Nucleus accumbens (tissue), 56 donors: ENCODE measurements around the gene IER5.
"Not testable (repeated sequence)": the region's sequence is repeated elsewhere in the genome, so short reads cannot be mapped to it uniquely, and the experiment has no call there.

ENCODE experiments used
- DNase-seq, 56 donors: peaks; one replicate each; lab custom pipeline; 2025; lab: John Stamatoyannopoulos, UW

Gene IER5

DNA sequence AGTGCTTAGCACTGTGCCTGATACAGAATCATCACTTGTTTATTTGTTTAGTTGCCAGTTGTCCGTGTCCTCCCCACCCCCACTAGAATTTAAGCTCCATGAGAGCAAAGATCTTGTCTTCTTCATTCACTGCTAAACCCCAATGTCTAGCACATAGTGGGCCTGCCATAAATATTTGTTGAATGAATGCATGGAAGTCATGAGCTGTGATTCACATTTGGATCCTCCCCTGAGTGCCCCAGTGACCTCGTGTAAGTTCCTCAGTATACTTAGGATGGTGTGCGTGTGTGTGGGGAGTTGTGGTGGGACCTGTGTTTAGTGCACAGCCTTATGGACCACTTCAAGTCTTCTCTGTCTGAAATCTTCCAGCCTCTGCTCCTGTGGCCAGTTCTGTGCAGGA lies 23.1 kb downstream of the IER5 start:
- DNase-seq: no peak

DNA sequence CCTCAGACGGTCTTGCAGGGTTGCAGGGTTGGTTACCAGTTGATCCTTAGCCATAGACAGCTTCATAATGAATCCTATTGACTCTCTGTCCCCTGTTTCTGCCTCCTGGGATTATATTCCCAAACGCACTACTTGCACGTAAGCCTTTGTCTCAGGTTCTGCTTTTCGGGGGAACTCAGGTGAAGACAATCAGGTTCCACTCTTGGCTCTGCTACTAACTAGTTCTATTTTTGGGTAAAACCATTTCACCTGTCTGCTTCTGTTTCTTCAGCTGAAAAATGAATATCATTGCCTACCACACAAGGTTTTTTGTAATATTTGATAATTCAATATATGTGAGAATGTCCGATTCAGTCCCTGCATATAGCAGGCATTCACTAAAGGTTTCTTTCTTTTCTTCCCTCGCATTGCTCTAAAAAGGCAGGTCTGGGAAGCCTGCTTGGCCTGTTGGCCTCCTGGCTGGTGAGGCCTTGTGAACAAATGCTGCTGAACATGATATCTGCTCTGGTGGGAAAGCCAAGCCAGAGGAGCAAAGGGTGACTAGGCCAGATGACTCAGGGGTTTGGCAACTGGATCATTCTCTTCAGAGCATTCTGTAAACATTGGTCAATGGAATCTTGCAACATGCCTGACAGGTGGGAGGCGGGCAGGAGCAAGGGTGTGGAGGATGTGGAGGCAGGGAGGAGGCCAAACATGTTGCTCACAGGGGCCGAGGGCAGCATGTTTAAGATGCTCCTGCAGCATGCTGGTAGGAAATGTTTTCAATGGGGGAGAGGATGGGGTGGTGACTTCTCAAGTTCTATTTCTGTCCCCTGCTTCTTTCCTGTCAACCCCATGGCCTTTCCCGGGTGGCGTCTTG lies 23.8 kb downstream of the IER5 start:
- no peak for DNase-seq

DNA sequence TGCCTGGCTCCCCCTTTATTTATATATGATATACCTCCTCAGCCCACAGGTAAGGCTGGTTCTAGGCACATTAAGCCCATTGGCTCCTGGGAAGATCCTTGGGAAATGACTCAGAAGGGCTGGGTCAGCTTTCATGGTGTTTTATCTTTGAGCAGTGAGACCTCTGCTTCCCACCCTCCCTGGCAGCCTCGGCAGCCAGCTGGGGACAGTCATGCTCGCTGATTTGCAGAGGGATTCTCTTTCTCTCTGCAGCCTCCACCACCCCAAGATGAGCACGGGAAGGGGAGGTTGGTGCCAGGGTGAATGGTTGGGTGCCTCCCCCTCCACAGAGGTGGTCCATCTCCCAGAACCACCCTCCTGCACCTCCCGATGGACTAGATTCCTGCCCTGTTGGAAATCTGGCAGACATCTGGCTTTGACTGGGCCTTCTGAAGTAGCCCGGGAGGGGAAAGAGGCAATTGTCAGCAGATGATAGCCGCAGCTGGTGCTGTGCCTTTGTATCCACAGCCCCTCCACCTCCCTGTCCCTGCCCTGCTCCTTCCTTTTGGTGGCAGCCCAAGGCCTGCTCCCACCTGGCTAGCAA lies 24.6 kb downstream of the IER5 start:
- DNase-seq: no peak

DNA sequence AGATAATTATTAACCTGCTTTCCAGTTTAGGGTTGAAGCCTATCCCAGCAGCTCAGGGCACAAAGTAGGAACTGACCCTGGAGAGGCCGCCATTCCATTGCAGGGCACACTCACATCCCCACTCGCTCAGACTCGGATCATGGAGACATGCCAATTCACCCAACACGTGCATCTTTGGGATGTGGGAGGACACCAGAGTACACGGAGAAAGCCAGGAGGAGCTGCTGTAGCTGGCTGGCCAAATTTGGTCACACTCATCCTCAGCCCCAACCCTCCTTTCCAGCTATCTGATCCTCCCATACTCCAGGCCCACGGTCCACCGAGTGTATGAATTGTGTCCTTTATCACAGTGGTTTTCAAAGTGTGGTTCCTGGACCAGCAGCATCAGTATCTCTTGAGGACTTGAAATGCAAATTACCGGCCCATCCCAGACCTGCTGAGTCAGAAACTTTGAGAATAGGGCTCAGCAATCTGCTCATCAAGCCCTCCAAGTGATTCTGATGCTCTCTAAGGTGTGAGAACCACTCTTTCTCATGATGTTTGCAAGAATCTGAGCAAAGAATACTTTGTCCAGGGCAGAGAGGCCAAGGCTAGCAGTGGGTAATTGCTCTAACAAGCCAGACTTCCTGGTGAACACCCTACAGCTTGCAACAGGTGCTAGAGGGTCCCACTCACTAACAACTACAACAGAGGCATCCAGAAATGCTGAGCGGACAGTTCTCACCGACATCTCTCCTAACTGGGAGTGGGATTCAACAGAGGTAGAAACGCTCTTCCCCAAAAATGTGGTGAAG lies 26.3 kb downstream of the IER5 start:
- no peak for DNase-seq

DNA sequence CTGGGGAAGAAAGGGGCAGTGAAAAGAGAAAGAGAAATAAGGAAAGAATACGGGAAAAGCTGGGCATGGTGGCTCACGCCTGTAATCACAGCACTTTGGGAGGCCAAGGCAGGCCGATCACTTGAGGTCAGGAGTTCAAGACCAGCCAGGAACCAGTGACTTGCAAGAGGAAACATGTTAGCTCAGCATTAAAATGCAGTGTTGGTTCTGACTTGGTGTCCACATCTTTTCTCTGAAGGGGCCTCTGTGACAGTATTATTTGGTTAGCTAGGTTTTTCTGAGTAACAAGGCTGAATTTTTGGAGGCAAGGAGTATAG lies 26.8 kb downstream of the IER5 start:
- no peak for DNase-seq

DNA sequence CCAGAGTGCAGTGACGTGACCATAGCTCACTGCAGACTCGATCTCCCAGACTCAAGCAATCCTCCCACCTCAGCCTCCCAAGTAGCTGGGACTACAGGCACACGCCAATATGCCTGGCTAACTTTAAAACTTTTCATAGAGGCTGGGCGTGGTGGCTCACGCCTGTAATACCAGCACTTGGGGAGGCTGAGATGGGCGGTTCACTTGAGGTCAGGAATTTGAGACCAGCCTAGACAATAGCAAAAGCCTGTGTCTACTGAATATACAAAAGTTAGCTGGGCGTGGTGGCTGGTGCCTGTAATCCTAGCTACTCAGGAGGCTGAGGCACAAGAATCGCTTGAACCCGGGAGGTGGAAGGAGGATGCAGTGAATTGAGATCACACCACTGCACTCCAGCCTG lies 27.5 kb downstream of the IER5 start:
- not testable (repeated sequence) for DNase-seq

DNA sequence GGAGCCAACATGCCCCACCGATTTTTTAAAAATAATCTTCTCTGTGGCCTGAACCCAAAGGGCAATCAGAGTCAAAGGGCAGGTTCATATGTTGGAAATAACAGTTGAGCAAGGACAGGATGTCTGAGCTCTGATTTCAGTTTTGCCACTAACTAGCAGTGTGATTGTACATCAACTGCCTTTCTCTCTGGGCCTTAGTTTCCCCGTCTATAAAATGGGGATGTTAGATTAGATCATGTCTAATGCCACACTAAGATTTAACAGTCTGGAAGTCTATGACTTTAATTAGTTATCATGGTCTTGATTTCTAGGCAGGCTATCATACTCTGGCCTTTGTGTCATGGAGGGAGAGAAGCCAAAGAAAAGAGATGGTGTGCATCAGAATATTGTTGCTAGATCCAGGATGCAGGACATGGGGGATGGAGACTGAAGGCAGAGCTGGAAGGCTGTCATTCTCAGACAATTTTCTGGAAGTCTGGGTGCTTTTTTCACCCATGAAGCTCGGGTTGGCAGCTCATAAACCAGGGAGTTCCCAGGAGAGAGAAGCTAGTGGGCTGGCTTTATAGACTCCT lies 28.4 kb downstream of the IER5 start:
- no peak for DNase-seq

DNA sequence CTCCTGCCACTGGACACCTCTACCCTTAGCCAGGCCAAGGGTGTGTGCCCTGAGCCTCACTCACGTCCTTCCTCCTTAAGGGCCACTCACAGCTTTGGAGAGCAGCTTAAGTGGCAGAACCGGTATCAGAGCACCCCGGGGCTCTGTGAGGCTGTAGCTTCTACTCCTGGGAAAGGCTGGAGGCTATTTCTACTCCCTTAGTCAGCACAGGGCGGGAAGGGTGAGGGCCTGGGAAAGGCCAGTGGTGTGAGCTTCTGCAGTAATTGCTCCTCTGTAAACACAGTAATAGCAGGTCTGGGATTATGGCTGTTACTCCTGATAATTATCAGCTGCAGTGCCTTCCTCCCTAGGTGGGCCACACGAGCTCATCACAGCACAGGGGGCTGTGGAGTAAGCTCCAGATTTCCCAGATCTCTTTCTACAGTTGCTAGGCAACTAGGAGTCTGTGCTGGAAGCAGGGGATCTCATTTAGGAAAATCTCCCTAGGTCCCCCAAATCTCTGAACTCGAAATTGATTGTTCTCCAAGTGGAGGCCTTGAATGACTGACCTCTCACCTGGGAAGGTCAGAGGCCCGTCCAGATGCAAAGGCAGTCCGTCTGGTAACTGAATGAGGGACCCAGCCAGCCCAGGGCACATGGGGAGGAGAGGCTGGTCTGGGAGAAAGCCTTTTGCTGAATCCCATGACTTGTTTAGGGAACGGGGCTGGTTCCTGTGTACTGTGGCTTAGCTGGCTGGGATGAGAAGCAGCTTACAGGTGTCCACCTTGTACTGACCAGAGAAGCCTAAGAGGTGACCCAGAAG lies 29.3 kb downstream of the IER5 start:
- peak in 1 of 56 donors; percentile 40 for DNase-seq

DNA sequence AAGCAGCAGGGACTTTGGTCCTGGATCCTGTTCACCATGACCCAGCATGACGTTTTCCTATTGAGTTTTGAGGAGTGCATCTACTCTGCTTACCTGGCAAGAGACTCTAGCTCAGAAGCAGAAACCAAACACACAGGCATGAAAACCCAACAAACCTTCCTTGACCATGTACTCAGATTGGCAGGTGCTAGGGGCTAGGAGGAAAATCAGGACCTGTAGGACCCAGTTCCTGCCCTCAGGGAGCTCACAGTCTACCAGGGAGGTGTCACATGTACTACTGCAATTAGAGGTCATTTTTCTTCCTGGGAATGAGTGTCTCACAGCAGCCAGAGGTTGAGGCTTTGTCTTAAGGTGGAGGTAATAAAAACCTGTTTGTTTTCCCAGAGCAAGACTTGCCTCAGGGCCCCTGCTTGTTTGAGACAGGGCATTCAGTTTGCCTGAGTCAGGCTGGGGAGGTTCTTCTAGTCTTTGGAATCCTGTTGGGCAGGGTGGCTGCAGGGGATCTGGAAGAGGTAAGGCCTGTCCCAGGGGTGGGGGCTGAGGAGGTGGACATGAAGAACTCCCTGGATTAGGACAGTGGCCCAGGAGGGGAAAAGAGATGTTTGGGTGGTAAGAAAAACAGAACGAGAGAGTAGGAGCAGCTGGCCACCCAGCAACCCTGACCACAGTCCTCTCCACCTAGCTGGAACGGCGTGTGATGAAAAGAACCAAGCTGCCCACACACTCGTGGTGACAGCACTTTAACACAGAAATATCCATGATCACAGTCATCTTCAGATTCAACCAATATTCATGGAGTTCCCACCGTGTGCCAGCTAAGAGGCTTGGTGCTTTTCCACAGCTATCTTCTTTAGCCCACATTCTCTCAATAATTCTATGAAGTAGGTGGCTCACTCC lies 30.8 kb downstream of the IER5 start:
- no peak for DNase-seq

DNA sequence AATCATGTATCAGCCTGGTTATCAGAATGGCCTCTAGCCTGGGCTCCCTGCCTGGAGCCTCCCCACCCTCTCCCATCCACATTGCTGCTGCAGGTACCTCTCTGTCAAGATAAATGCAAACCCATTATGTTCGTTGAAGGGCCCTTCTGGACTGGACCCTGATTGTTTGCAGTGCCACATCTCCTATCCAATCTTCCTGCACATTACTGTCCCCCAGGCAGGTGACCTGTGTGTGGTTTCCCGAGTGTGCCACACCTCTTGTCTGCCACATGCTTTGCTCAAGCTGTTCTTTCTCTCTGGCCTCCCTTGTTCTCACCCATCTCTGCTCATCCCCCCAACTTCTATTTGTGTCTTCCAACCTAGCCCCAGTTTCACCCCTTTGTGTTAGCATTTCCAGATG lies 32.4 kb downstream of the IER5 start:
- DNase-seq: no peak

DNA sequence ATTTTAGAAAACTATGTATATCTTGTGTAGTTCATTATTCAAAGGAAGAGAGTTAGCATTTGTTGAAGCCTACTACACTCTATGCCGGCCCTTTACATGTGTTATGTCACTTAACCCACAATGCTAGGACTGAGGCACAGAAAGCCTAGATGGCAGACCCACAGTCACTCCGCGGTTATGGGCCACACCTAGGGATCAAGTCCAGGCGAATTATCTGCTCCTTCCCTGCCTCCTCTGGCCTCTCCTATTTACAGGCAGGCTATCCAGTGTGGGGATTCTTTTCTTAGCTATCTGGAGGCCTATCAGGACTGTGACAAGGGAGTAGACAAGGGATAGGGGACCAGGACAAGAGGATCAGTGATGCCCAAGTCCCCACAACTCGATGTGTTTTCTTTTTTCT lies 33.0 kb downstream of the IER5 start:
- no peak for DNase-seq

DNA sequence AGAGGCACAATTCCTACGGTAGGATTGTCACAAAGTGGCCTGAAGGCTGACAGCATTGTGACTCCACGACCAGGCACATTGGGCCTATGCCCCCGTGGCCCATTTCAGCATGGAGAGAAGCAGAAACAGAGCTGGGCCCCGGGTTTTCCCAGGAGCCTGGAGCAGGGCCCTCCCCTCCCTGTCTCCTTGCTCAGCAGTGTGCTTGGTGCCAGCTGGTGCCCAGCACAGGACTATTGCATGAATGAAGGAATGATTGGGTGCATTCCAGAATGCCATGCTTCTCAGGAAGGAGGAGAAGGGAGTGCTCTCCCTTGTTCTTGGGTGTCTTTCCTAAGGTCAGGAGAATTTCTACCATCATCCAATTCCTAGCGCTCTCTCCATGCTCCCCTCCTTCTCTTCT lies 33.7 kb downstream of the IER5 start:
- DNase-seq: no peak

DNA sequence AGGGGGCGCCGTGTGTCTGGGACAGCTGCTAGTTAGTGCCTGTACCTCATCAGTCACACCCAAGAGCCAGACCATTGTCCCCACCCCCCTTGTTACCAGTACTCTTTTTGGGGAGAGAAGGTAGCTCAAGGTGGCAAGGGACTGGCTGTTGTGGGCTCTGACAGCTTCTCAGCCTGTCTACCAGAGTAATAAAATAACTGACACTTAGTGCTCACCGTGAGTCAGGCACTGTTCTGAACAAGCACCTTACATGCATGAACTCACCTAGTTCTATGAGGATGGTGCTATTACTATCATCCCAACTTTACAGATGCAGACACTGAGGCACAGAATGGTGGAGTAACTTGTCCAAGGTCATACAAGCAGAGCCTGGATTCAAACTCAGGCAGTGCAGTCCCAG lies 34.7 kb downstream of the IER5 start:
- no peak for DNase-seq

DNA sequence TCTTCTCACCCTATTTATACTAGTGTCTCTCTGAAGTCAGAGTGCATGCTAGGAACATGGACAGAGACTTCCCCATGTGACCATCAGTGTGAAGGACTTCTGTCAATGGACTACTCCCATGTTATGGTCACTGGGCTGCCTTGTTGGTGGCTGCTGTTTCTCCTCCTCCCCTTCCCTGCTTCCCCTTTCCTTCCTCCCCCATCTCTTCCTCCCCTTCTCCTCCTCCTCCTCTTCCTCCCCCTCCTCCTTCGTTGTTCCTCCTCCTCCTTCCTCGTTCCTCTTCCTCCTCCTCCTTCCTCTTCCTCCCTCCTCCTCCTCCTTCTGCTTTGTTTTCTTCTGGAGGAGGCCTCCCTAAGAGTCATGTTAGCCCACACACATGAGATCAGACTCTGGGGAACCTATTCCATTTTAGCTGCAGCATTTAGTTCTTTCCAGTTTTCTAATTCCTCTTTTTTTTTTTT lies 35.8 kb downstream of the IER5 start:
- DNase-seq: no peak

DNA sequence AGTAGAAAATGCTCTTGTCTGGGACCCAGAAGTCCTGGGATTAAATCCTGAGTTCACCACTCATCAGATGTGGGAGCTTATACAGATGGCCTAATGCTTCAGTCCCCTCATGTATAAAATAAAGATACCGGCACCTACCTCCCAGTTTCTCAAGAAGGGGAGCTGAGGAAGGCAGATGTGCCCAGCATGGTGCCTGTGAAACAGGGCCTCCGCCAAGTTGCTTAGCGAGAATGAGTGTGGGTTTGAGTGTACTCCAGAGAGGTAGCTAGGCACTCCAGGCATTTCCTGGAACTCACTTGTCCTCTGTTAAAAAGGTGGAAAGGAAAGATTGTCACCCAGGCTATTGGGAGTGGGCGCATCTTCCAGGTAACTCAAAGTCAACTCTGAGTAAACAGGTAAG lies 37.8 kb downstream of the IER5 start:
- DNase-seq: no peak

DNA sequence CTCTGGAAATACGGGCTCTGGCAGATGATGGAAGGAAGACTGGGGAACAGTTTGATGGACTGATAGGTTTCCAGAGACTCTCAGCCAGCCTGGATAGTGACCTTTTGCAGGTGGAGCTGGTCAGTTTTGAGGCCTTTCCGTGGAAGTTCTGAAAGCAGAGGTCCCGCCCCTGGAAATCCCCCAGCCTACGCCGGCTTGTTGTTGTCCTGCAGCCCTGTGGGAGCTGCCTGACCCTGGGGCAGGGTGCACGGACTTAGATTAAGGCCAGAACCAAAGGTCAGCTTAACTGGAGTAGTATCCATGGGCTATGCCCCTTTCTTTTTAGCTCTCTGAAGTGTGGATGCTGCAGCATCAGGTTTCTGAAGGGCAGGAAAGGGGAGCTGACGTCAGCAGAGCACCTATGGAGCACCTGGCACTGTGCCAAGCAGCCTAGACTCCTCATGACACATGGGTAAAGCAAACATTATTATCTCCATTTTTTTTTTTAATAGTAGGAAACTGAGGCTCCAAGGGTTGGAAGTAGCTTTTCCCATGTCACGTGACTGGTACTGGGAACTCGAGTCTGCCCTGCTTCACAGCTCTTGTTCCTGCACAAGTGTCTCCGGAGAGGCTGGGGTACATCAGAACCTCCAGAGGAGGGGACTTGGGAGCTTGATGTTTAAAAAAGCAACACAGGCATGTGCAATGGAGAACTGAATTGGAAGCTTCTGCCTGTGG lies 38.5 kb downstream of the IER5 start:
- peak in 1 of 56 donors; percentile 11 for DNase-seq

DNA sequence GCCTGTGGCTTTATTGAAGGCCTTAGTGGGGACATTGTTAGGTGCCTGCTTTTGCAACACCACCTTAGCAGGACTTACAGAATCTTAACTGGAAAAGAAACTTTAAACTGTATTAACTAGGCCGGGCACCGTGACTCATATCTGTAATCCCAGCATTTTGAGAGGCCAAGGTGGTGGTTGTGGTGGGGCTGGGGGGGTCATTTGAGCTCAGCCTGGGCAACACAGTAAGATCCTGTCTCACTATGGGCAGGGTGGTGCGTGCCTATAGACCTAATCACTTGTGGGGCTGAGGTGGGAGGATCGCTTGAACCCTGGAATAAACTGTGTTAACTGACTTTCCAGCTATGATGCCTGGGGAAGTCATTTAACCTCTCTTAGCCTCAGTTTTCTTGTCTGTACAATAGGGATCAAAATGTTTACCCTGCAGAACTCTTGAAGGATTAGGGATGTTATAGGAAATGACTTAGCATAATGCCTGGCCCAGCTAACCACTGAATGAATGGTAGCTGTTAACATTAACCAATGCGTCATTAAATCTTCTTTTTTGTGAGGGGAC lies 39.5 kb downstream of the IER5 start:
- no peak for DNase-seq
